ENCODE results near the gene ABCC1. TPM values are rescaled to one million over a fixed set of nuclear protein-coding genes. Genes with fewer than 3 reads are reported as not detected.
"Not testable (repeated sequence)": the region's sequence is repeated elsewhere in the genome, so short reads cannot be mapped to it uniquely, and the experiment has no call there.

The ABCC1 gene
- total RNA-seq, 1 experiment from 2014 or later, result 14.6 TPM

DNA sequence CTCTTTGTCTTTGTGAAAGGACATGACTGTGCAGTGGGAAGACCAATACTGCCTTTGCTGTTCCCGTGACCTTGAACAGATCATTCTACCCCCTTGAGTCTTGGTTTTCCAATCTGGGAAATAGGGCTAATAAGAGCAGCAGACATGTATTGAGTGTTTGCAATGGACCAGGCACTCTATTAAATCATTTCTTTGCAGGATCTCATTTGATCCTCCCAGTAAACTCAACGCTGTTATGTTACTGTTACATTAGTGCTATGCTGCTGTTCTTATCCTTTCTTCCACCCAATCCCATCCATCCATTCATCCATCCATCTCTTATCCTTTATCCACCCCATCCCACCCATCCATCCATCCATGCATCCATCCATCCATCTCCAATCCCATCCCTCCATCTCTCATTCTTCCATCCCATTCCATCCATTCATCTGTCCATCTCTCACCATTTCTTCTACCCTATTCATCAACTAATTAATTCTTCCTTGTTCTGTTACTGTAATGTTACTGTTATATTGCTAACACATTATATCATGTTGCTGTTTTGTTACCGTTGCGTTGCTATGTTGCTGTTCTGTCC lies 208.8 kb downstream of the ABCC1 start:
- no peak for DNase-seq (ENCODE audit: low spot score)

DNA sequence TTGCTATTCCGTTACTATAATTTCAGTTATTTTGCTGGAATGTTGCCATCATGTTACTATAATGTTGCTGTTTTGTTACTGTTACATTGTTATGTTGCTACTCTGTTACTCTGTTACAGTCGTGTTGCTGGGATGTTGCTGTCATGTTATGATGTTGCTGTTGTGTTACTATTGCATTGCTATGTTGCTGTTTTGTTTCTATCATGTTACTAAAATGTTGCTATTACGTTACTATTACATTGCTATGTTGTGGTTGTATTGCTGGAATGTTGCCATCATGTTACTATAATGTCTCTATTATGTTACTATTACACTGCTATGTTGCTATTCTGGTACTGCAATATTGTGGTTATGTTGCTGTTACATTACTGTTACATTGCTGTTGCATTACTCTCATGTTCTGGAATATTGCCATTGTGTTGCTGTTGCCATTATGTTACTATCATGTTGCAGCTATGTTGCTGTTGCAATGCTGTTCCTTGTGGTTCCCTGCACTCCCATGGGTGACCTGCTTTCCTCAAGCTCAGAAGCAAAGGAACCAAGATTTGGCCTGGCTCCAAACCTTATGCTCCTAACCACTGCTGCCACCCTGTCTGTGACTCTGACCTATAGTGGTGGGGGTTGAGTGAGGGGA lies 209.4 kb downstream of the ABCC1 start:
- no peak for DNase-seq (ENCODE audit: low spot score)

GRCh38 chr16:16159662-16160061 lies 210.2 kb downstream of the ABCC1 start:
- DNase-seq (ENCODE audit: low spot score), result no peak

- DNase-seq (ENCODE audit: low spot score), result no peak
These were observed 211.9 kb downstream of the ABCC1 start for GRCh38 chr16:16161319-16161718.

DNA sequence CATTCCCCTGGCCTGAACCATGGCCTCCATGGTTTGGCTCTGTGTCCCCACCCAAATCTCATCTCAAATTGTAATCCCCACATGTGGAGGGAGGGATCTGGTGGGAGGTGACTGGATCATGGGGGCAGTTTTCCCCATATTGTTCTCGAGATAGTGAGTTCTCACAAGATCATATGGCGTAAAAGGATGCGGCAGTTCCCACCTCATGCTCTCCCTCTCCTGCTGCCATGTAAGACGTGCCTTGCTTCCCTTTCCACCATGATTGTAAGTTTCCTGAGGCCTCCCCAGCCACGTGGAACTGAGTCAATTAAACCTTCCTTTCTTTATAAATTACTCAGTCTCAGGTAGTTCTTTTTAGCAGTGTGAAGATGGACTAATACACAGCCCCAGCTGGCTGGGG lies 212.4 kb downstream of the ABCC1 start:
- not testable (repeated sequence) for DNase-seq (ENCODE audit: low spot score)

GRCh38 chr16:16162591-16162990 lies 213.2 kb downstream of the ABCC1 start:
- no peak for DNase-seq (ENCODE audit: low spot score)

GRCh38 chr16:16163109-16163508 lies 213.7 kb downstream of the ABCC1 start:
- no peak for DNase-seq (ENCODE audit: low spot score)

DNA sequence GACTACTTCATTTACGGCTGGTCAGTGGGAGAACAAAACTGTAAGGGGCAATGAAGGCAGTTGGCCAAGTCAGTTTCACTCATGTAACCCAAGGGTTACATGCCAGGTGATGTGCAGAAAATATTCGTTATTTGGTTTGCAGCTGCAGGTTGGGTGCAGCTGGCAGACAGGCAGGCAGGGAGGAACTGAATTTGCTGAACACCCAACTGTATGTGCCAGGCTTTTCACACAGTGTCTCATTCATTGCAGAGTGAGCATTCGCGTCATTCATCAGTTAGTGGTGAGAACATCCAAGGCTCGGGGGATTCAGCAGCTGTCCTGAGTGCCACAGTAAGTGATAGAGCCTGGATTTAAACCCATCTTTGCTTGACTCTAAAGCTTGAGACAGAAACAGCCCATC lies 214.2 kb downstream of the ABCC1 start:
- no peak for DNase-seq (ENCODE audit: low spot score)

DNA sequence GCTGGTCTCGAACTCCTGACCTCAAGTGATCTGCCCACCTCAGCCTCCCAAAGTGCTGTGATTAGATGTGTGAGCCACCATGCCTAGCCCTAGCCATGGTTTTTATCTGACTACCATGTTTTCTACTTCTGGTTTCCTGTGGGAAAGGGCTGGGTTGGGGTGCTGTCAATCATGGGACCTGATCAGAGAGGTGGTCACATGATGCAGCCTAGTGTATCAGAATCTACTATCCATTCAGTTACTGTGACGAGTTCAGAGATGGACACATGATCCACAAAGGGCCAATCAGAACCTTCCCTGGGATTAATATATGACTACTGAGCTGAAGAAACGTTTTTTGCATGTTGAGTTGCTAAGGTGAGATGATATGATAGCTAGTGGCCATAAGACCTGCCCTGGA lies 214.8 kb downstream of the ABCC1 start:
- no peak for DNase-seq (ENCODE audit: low spot score)

DNA sequence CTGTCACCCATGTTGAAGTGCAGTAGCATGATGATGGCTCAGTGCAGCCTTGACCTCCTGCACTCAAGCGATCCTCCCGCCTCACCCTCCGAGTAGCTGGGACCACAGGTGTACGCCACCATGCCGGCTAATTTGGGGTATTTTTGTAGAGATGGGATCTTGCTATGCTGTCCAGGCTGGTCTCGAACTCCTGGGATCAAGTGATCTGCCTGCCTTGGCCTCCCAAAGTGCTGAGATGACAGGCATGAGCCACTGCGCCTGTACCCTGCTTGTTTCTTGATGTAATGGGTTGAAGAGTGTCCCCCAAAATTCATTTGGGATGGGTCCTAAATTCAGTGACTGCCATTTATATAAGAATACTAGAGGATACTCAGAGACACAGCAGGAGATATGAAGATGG lies 216.7 kb downstream of the ABCC1 start:
- no peak for DNase-seq (ENCODE audit: low spot score)

- no peak for DNase-seq (ENCODE audit: low spot score)
These were observed 217.5 kb downstream of the ABCC1 start for GRCh38 chr16:16166949-16167348.

DNA sequence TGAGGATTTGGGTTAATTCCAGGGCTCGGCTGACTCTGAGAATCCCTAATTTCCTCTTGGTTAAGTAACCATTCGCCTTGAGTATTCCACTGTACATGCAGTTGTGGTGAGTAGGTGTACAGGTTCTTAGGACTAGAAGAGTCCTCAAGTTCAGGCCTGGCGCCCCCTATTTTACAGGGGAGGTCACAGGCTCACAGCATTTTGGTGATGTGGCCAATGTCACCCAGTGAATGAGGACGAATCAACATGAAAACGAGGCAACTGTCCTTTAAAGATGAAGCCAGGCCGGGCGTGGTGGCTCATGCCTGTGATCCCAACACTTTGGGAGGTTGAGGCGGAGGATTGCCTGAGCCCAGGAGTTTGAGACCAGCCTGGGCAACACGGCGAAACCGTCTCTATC lies 218.5 kb downstream of the ABCC1 start:
- DNase-seq (ENCODE audit: low spot score), result no peak

GRCh38 chr16:16168431-16168830 lies 219.0 kb downstream of the ABCC1 start:
- no peak for DNase-seq (ENCODE audit: low spot score)

DNA sequence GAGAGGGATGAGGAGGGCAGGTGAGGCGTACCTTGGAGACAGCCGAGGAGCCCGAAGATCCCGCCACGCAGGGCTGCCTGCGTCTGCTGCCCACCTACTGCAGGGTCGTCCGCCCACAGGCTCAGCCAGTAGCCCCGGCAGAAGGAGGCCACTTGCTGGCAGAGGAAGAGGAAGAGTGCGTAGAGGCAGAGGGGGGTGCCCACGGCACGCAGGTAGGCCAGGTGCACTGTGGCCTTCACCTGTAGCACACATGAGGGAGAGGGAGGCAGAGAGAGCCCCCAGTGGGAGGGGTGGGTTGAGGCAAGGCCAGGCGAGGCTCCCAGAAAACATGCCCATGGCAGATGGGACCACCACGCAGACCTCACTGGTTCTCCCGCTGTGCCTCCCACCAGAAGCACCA lies 220.2 kb downstream of the ABCC1 start:
- DNase-seq (ENCODE audit: low spot score), result no peak

GRCh38 chr16:16171332-16171919 lies 222.0 kb downstream of the ABCC1 start:
- no peak for DNase-seq (ENCODE audit: low spot score)

- DNase-seq (ENCODE audit: low spot score), result no peak
These were observed 223.6 kb downstream of the ABCC1 start for GRCh38 chr16:16172991-16173390.

DNA sequence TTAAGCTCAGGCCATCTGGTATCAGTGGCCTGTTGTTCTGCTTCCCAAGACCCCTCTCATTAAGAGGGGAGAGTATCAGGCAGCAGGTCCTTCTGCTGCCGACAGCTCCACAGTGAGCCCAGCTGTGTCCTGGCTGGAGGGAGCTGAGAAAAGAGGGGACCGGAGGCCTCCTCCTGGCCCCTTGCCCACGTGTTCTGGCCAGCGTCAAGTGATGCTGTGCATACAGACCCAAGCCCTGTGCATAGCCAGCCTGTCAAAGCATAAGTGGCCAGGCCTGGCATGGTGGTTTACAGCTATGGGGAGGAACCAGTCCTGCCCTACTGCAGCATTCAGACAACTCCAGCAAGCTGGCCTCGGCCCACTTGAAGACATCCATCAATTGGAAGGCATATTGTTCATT lies 225.9 kb downstream of the ABCC1 start:
- no peak for DNase-seq (ENCODE audit: low spot score)

GRCh38 chr16:16176328-16176727 lies 226.9 kb downstream of the ABCC1 start:
- no peak for DNase-seq (ENCODE audit: low spot score)

- no peak for DNase-seq (ENCODE audit: low spot score)
These were observed 229.2 kb downstream of the ABCC1 start for GRCh38 chr16:16178455-16179162.

DNA sequence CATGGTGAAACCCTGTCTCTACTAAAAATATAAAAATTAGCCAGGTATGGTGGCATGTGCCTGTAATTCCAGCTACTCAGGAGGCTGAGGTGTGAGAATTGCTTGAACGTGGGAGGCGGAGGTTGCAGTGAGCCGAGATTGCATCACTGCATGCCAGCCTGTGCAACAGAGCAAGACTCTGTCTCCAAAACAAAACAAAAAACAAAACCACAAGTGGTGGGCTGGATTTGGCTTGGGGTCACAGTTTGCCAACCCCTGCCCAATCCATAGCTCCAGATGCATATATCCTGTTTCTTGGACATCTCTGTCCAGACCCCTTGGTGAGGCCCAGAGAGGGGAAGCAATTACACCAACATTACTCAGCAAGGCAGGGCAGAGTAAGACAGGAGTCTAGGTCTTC lies 232.3 kb downstream of the ABCC1 start:
- not testable (repeated sequence) for DNase-seq (ENCODE audit: low spot score)

GRCh38 chr16:16182918-16183317 lies 233.5 kb downstream of the ABCC1 start:
- DNase-seq (ENCODE audit: low spot score), result no peak

DNA sequence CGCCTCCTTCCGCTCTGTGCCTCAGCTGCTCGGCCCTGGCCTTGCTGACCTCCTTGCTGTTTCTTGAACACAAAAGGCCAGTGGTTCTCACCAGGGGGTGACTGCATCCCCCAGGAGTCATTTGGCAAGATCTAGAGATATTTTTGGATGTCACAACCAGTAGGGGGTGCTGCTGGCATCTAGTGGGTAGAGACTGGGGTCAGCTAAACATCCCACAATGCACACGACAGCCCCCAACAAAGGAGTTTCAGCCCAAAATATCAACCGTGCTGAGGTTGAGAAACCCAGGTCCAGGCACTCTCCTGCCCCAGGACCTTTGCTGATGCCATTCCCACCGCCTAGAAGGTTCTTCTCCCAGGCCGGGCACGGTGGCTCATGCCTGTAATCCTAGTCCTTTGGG lies 234.1 kb downstream of the ABCC1 start:
- no peak for DNase-seq (ENCODE audit: low spot score)

- no peak for DNase-seq (ENCODE audit: low spot score)
These were observed 235.2 kb downstream of the ABCC1 start for GRCh38 chr16:16184594-16184993.

Measured in A172 (cell line).